H9 (cell line): Measurements from ENCODE around the gene UBE2D2. TPM values are rescaled to one million over a fixed set of nuclear protein-coding genes. Genes with fewer than 3 reads are reported as not detected.

Source experiments
- DNase-seq: peaks from one replicate; pipeline ENCODE4 v3.0.0-alpha.2; 2017
- H2AFZ ChIP-seq: one replicate; pipeline ENCODE4 v1.6.1; 2013; ENCODE audit warnings: mild to moderate bottlenecking, low read length, control low read depth, moderate library complexity
- H2AK5ac ChIP-seq: 2 replicates; pipeline ENCODE4 v1.6.1; 2013; ENCODE audit warnings: low read length, control low read depth, mixed read lengths; ENCODE audit not compliant: insufficient read length
- H2BK120ac ChIP-seq: one replicate; pipeline ENCODE4 v1.6.1; 2013; ENCODE audit warnings: low read depth, mild to moderate bottlenecking, low read length, control low read depth, inconsistent platforms; ENCODE audit not compliant: poor library complexity, severe bottlenecking
- H2BK12ac ChIP-seq: 2 replicates; pipeline ENCODE4 v1.6.1; 2013; ENCODE audit warnings: low read length, control low read depth, mixed read lengths, low read depth; ENCODE audit not compliant: insufficient read length
- H2BK15ac ChIP-seq: 2 replicates; pipeline ENCODE4 v1.6.1; 2013; ENCODE audit warnings: low read depth, low read length, control low read depth
- H2BK20ac ChIP-seq: one replicate; pipeline ENCODE4 v1.6.1; 2013; ENCODE audit warnings: low read depth, mild to moderate bottlenecking, low read length, control low read depth, inconsistent platforms; ENCODE audit not compliant: poor library complexity, severe bottlenecking
- H2BK5ac ChIP-seq: 2 replicates; pipeline ENCODE4 v1.6.1; 2013; ENCODE audit warnings: low read length, control low read depth, mixed read lengths; ENCODE audit not compliant: insufficient read length
- H3K14ac ChIP-seq: 2 replicates; pipeline ENCODE4 v1.6.1; 2013; ENCODE audit warnings: low read length, control low read depth; ENCODE audit not compliant: insufficient read depth
- H3K18ac ChIP-seq: 2 replicates; pipeline ENCODE4 v1.6.1; 2013; ENCODE audit warnings: low read depth, mild to moderate bottlenecking, mixed read lengths, low read length, control low read depth; ENCODE audit not compliant: insufficient read length
- H3K23ac ChIP-seq: 2 replicates; pipeline ENCODE4 v1.6.1; 2013; ENCODE audit warnings: low read length, control low read depth, mixed read lengths, low read depth; ENCODE audit not compliant: insufficient read length
- H3K23me2 ChIP-seq: 2 replicates; pipeline ENCODE4 v1.6.1; 2013; ENCODE audit warnings: low read depth, mild to moderate bottlenecking, mixed read lengths, low read length, control low read depth; ENCODE audit not compliant: insufficient read length, poor library complexity, severe bottlenecking
- H3K27ac ChIP-seq: 2 replicates; pipeline ENCODE4 v1.5.1; 2013; ENCODE audit warnings: low read length, control low read depth, mixed read lengths, low read depth; ENCODE audit not compliant: insufficient read length
- H3K27me3 ChIP-seq: 2 replicates; pipeline ENCODE4 v1.6.1; 2013; ENCODE audit warnings: low read length, control low read depth, inconsistent platforms; ENCODE audit not compliant: insufficient read depth
- H3K4ac ChIP-seq: 2 replicates; pipeline ENCODE4 v1.6.1; 2013; ENCODE audit warnings: low read depth, mild to moderate bottlenecking, control low read depth, inconsistent platforms, low read length, moderate library complexity
- H3K4me1 ChIP-seq: 2 replicates; pipeline ENCODE4 v1.6.1; 2013; ENCODE audit warnings: low read length, control low read depth, inconsistent platforms; ENCODE audit not compliant: insufficient read depth
- H3K4me2 ChIP-seq: 2 replicates; pipeline ENCODE4 v1.6.1; 2013; ENCODE audit warnings: low read length, control low read depth, mixed read lengths; ENCODE audit not compliant: insufficient read length, insufficient read depth
- H3K56ac ChIP-seq: 2 replicates; pipeline ENCODE4 v1.6.1; 2013; ENCODE audit warnings: low read depth, mild to moderate bottlenecking, mixed read lengths, low read length, control low read depth; ENCODE audit not compliant: insufficient read length
- H3K79me1 ChIP-seq: 2 replicates; pipeline ENCODE4 v1.6.1; 2013; ENCODE audit warnings: low read depth, mild to moderate bottlenecking, moderate library complexity, low read length, control low read depth, inconsistent platforms; ENCODE audit not compliant: insufficient read depth, poor library complexity, severe bottlenecking
- H3K79me2 ChIP-seq: 2 replicates; pipeline ENCODE4 v1.6.1; 2013; ENCODE audit warnings: low read length, control low read depth, inconsistent platforms; ENCODE audit not compliant: insufficient read depth
- H3K9ac ChIP-seq: 2 replicates; pipeline ENCODE4 v1.6.1; 2013; ENCODE audit warnings: low read length, control low read depth, mixed read lengths; ENCODE audit not compliant: insufficient read length; ENCODE audit errors: extremely low read depth
- H3K9me3 ChIP-seq: one replicate; pipeline ENCODE4 v1.6.1; 2013; ENCODE audit warnings: low read depth, low read length, inconsistent platforms; ENCODE audit not compliant: control insufficient read depth
- H3T11ph ChIP-seq: one replicate; pipeline ENCODE4 v1.6.1; 2013; ENCODE audit warnings: mild to moderate bottlenecking, low read length, control low read depth, inconsistent platforms
- H4K20me1 ChIP-seq: one replicate; pipeline ENCODE4 v1.6.1; 2013; ENCODE audit not compliant: control insufficient read depth, insufficient read length, insufficient read depth
- H4K5ac ChIP-seq: 2 replicates; pipeline ENCODE4 v1.6.1; 2013; ENCODE audit warnings: low read depth, mild to moderate bottlenecking, mixed read lengths, low read length, control low read depth; ENCODE audit not compliant: insufficient read length
- H4K8ac ChIP-seq: replicated peaks from 2 replicates; pipeline ENCODE4 v1.6.1; 2013; ENCODE audit warnings: low read length, control low read depth, mixed read lengths, low read depth; ENCODE audit not compliant: insufficient read length
- H4K91ac ChIP-seq: 2 replicates; pipeline ENCODE4 v1.6.1; 2013; ENCODE audit warnings: low read depth, mild to moderate bottlenecking, moderate library complexity, mixed read lengths, low read length, control low read depth; ENCODE audit not compliant: insufficient read length
- H3K27ac Mint-ChIP-seq, 3 experiments: 2 replicates in 2 of 3; 3 replicates in 1 of 3; pipeline ENCODE4 v1.8.0; 2020 to 2021; ENCODE audit warnings: mixed read lengths in 3 of 3, mild to moderate bottlenecking in 1 of 3, moderate library complexity in 1 of 3
- H3K27me3 Mint-ChIP-seq: 2 replicates; pipeline ENCODE4 v1.8.0; 2021; ENCODE audit warnings: low read depth, mild to moderate bottlenecking, moderate library complexity, mixed read lengths
- H3K36me3 Mint-ChIP-seq, 3 experiments: 2 replicates in 2 of 3; 3 replicates in 1 of 3; pipeline ENCODE4 v1.8.0; 2020 to 2021; ENCODE audit warnings: low read depth in 3 of 3, mixed read lengths in 3 of 3; ENCODE audit not compliant: insufficient read depth in 1 of 3
- H3K4me1 Mint-ChIP-seq, 2 experiments: 2 replicates each; pipeline ENCODE4 v1.8.0; 2020; ENCODE audit warnings: mixed read lengths in 2 of 2
- H3K4me3 Mint-ChIP-seq, 2 experiments: 2 replicates in 1 of 2; 3 replicates in 1 of 2; pipeline ENCODE4 v1.8.0; 2020 to 2021; ENCODE audit warnings: mild to moderate bottlenecking in 2 of 2, mixed read lengths in 2 of 2, moderate library complexity in 1 of 2
- H3K9me3 Mint-ChIP-seq, 2 experiments: 2 replicates in 1 of 2; 3 replicates in 1 of 2; pipeline ENCODE4 v1.8.0; 2020; ENCODE audit warnings: mild to moderate bottlenecking in 2 of 2, mixed read lengths in 2 of 2, moderate library complexity in 1 of 2
- CTCF ChIP-seq: fragments of 200-600 bp; sonication (generic); conservative IDR thresholded peaks from 3 replicates; pipeline ENCODE4 v1.8.0; 2021; ENCODE audit warnings: antibody characterized with exemption, mild to moderate bottlenecking
- WGBS: extraction: QIAGEN DNeasy Blood & Tissue Kit; methylation state at CpG from one replicate; pipeline ENCODE4 v1.1.7; 2013; ENCODE audit warnings: missing lambda C conversion rate, low lambda C conversion rate, mixed read lengths; ENCODE audit not compliant: insufficient read length; ENCODE audit errors: extremely low coverage; 5-methylcytosine and 5-hydroxymethylcytosine counted together
- total RNA-seq: library from RNA; stranded (reverse); gene quantifications from 2 replicates; pipeline ENCODE4 v1.2.1, GENCODE V29; 2021

UBE2D2 gene
- total RNA-seq, 1 experiment from 2014 or later, result 236 TPM

GRCh38 chr5:139664727-139665351, 103.7 kb downstream of the UBE2D2 start:
- no peak overlapping the region for H2BK20ac ChIP-seq
- H3K4me1 Mint-ChIP-seq, result peaks cover 44 to 51% of the 10 kb centered on the region in 2 experiments
- peaks cover 5% of the 10 kb centered on the region for H3K79me1 ChIP-seq
- no peak overlapping the region for H2AFZ ChIP-seq
- H3K36me3 Mint-ChIP-seq, result peaks cover 0 to 17% (median 0%) of the 10 kb centered on the region in 3 experiments; a peak in 3 of 7 replicates
- no peak overlapping the region for H2BK12ac ChIP-seq
- no peak overlapping the region for H4K5ac ChIP-seq
- H3K9me3 Mint-ChIP-seq, result no peaks in the 10 kb centered on the region
- no peak overlapping the region for H3K23ac ChIP-seq
- no peaks in the 10 kb centered on the region for H4K20me1 ChIP-seq
- no peak overlapping the region for H3K4me2 ChIP-seq
- no peak overlapping the region for H2BK15ac ChIP-seq
- no peak overlapping the region for H3K9ac ChIP-seq
- H3K9me3 ChIP-seq, result no peaks in the 10 kb centered on the region
- no CpG with 5 or more reads among the region's 15 CpGs for WGBS
- H2AK5ac ChIP-seq, result no peak overlapping the region
- H3K56ac ChIP-seq, result no peak overlapping the region
- no peak overlapping the region for H4K91ac ChIP-seq
- H3K18ac ChIP-seq, result no peak overlapping the region
- peaks cover 17% of the 10 kb centered on the region; the same call in 1 of the 2 replicates for H3K4me1 ChIP-seq
- no peak overlapping the region for H3K4ac ChIP-seq
- no peak overlapping the region for H3K27ac ChIP-seq
- H3K23me2 ChIP-seq, result peaks cover 3% of the 10 kb centered on the region
- no peak for TF ChIP-seq CTCF
- no peaks in the 10 kb centered on the region for H3K27me3 ChIP-seq
- no peak for DNase-seq
- peaks cover 50% of the 10 kb centered on the region; the same call in 1 of the 2 replicates for H3K79me2 ChIP-seq
- H4K8ac ChIP-seq, result no peak overlapping the region
- H3K27me3 Mint-ChIP-seq, result no peaks in the 10 kb centered on the region
- H3K27ac Mint-ChIP-seq, result no peak overlapping the region
- no peak overlapping the region for H3K14ac ChIP-seq
- no peak overlapping the region for H2BK120ac ChIP-seq
- H2BK5ac ChIP-seq, result no peak overlapping the region
- no peak overlapping the region for H3K4me3 Mint-ChIP-seq
- H3T11ph ChIP-seq, result no peak overlapping the region
